Measurements from ENCODE around the gene CABLES2. TPM values are rescaled to one million over a fixed set of nuclear protein-coding genes. Genes with fewer than 3 reads are reported as not detected.

Gene CABLES2
- total RNA-seq, 1 experiment from 2014 or later: 8.9 TPM

DNA sequence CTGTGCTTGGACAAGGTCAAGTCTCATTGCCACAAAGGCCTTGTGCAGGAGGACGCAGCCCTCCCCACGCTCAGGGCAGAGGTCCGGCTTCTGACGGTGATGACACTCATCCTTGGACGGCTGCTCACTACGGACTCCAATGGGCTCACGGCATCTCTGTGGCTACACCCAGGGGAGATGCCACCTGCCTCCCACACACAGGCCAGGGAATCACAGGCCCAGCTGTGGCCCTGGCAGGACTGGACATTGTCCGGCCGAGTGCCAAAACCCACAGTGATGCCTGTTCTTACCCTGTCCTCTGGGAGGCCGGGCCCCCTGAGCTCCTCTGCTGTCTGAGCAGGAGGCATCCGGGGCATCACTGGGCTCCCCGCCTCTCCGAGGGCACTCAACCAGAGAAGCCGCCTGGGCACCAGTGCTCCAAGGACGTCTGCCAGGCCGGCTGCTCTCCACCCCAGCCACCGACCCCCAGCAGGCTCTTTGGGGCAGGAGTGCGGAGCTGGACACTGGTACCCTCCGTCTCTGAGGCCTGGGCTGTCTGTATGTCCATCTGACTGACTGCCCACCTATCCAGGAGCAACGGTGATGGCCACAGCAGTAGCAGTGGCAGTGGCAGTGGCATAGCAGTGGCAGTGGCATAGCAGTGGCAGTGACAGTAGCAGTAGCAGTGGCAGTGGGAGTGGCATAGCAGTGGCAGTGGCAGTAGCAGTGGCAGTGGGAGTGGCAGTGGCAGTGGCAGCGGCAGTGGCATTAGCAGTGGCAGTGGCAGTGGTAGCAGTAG is 18.4 kb upstream of the CABLES2 start:
- no peaks in the 10 kb centered on the region for H3K36me3 ChIP-seq (ENCODE audit: control insufficient read depth in 1 of 2, insufficient read depth in 2 of 2, low read length in 2 of 2)
- no peak for DNase-seq (ENCODE audit: low read depth, low spot score)
- no peak for ATAC-seq
- H2AFZ ChIP-seq (ENCODE audit: low read depth, low read length, poor library complexity, severe bottlenecking): no peak overlapping the region
- no peak overlapping the region for H3K4me3 ChIP-seq (replicated peaks in 1 of 2; ENCODE audit: low read depth in 1 of 2, low read length in 2 of 2)
- BruUV-seq (replicated peaks): no TSS peak
- ChIA-PET CTCF (interaction anchor here (1.2 to 2.3 kb wide), 2 partner anchors 15 to 75 kb away, joined by 3 to 7 read pairs; no protein-coding TSS in a partner anchor), RAD21 (ENCODE audit: low non-redundant PET in 1 of 2, low total read pairs in 2 of 2, uncharacterized antibody in 2 of 2, unreplicated experiment in 2 of 2) (no interaction called here), POLR2A (no interaction called here)
- no peak overlapping the region; the same call in 1 of the 2 replicates for H3K27ac ChIP-seq (ENCODE audit: low read depth, low read length)
- H3K9me3 ChIP-seq (ENCODE audit: control insufficient read depth in 1 of 2, insufficient read depth in 1 of 2, low read depth in 1 of 2, low read length in 2 of 2): no peaks in the 10 kb centered on the region
- H4K20me1 ChIP-seq (ENCODE audit: insufficient read depth): no peaks in the 10 kb centered on the region
- no peaks in the 10 kb centered on the region for H3K79me2 ChIP-seq (ENCODE audit: insufficient read depth, low read length)
- H3K4me2 ChIP-seq (ENCODE audit: low read length): no peak overlapping the region
- H3K9me2 ChIP-seq (ENCODE audit: insufficient read depth): no peaks in the 10 kb centered on the region
- intact Hi-C loops (cut with micrococcal nuclease): no loop called here
- H3K9ac ChIP-seq (ENCODE audit: low read length): no peak overlapping the region
- no peak for TF ChIP-seq ZBTB33 (IDR thresholded peaks at IDR 0.05; ENCODE audit: extremely low read depth, insufficient replicate concordance, low read length)
- peaks cover 29 to 39% of the 10 kb centered on the region in 2 experiments for H3K4me1 ChIP-seq (ENCODE audit: control insufficient read depth in 1 of 2, insufficient read depth in 2 of 2, low read length in 2 of 2)
- H3K27me3 ChIP-seq (ENCODE audit: insufficient read depth, low read length): no peaks in the 10 kb centered on the region

GRCh38 chr20:62424249-62425107 is 17.4 kb upstream of the CABLES2 start:
- ATAC-seq (no peak), DNase-seq (ENCODE audit: low read depth, low spot score) (no peak)
- TF ChIP-seq ZBTB33 (IDR thresholded peaks at IDR 0.05; ENCODE audit: extremely low read depth, insufficient replicate concordance, low read length) (no peak), REST (IDR thresholded peaks at IDR 0.05; ENCODE audit: low read depth) (no peak), JUND (IDR thresholded peaks at IDR 0.05) (no peak), EZH2phosphoT487 (IDR thresholded peaks at IDR 0.05; ENCODE audit: borderline replicate concordance) (no peak), POLR2AphosphoS5 (IDR thresholded peaks at IDR 0.05; ENCODE audit: low read depth, low read length) (no peak)
- TF ChIP-seq, protein P1, sequence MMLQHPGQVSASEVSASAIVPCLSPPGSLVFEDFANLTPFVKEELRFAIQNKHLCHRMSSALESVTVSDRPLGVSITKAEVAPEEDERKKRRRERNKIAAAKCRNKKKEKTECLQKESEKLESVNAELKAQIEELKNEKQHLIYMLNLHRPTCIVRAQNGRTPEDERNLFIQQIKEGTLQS (IDR thresholded peaks at IDR 0.05): no peak

More at GRCh38 chr20:62424249-62425107, 17.4 kb upstream of the CABLES2 start:
- no peaks in the 10 kb centered on the region for H3K27me3 ChIP-seq (ENCODE audit: insufficient read depth, low read length)
- H3K9me3 ChIP-seq (ENCODE audit: control insufficient read depth in 1 of 2, insufficient read depth in 1 of 2, low read depth in 1 of 2, low read length in 2 of 2): no peaks in the 10 kb centered on the region
- H3K4me2 ChIP-seq (ENCODE audit: low read length): no peak overlapping the region
- no peaks in the 10 kb centered on the region for H3K79me2 ChIP-seq (ENCODE audit: insufficient read depth, low read length)
- ChIA-PET RAD21 (ENCODE audit: low non-redundant PET in 1 of 2, low total read pairs in 2 of 2, uncharacterized antibody in 2 of 2, unreplicated experiment in 2 of 2) (no interaction called here), POLR2A (no interaction called here), CTCF (interaction anchor here (1.2 kb wide), 1 partner anchor 76 kb away, joined by 3 read pairs; no protein-coding TSS in a partner anchor)
- no peak overlapping the region for H3K9ac ChIP-seq (ENCODE audit: low read length)
- H3K36me3 ChIP-seq (ENCODE audit: control insufficient read depth in 1 of 2, insufficient read depth in 2 of 2, low read length in 2 of 2): no peaks in the 10 kb centered on the region
- no peak overlapping the region for H3K4me3 ChIP-seq (replicated peaks in 1 of 2; ENCODE audit: low read depth in 1 of 2, low read length in 2 of 2)
- no TSS peak for BruUV-seq (replicated peaks)
- intact Hi-C loops (cut with micrococcal nuclease): no loop called here
- H3K4me1 ChIP-seq (ENCODE audit: control insufficient read depth in 1 of 2, insufficient read depth in 2 of 2, low read length in 2 of 2): peaks cover 29 to 39% of the 10 kb centered on the region in 2 experiments
- H4K20me1 ChIP-seq (ENCODE audit: insufficient read depth): no peaks in the 10 kb centered on the region
- no peaks in the 10 kb centered on the region for H3K9me2 ChIP-seq (ENCODE audit: insufficient read depth)
- no peak overlapping the region for H3K27ac ChIP-seq (ENCODE audit: low read depth, low read length)
- H2AFZ ChIP-seq (ENCODE audit: low read depth, low read length, poor library complexity, severe bottlenecking): no peak overlapping the region
